Chondrocyte (in vitro differentiated cells): ENCODE measurements around the gene LSP1. TPM values are rescaled to one million over a fixed set of nuclear protein-coding genes. Genes with fewer than 3 reads are reported as not detected.

Experiments
- DNase-seq: peaks from one replicate; pipeline ENCODE4 v3.0.0; 2021; ENCODE audit warnings: mixed read lengths, low spot score
- H3K27ac Mint-ChIP-seq: one replicate; pipeline ENCODE4 v1.8.0; 2021; ENCODE audit warnings: mild to moderate bottlenecking, moderate library complexity, mixed read lengths; ENCODE audit not compliant: unreplicated experiment
- H3K27me3 Mint-ChIP-seq: 2 replicates; pipeline ENCODE4 v1.8.0; 2021; ENCODE audit warnings: low read depth, mixed read lengths
- H3K36me3 Mint-ChIP-seq: 2 replicates; pipeline ENCODE4 v1.8.0; 2021; ENCODE audit warnings: low read depth, mixed read lengths
- H3K4me1 Mint-ChIP-seq: 2 replicates; pipeline ENCODE4 v1.8.0; 2021; ENCODE audit warnings: low read depth, mild to moderate bottlenecking, mixed read lengths
- H3K4me3 Mint-ChIP-seq: one replicate; pipeline ENCODE4 v1.8.0; 2021; ENCODE audit warnings: mild to moderate bottlenecking, moderate library complexity, mixed read lengths; ENCODE audit not compliant: unreplicated experiment
- H3K9me3 Mint-ChIP-seq: 2 replicates; pipeline ENCODE4 v1.8.0; 2021; ENCODE audit warnings: low read depth, mixed read lengths
- CTCF ChIP-seq: fragments of 200-600 bp; sonication (generic); IDR thresholded peaks from 2 replicates; pipeline ENCODE4 v1.5.0; 2021; ENCODE audit warnings: antibody characterized with exemption, mild to moderate bottlenecking, moderate library complexity
- total RNA-seq: library from RNA; stranded (reverse); gene quantifications from 3 replicates; pipeline ENCODE4 v1.2.1, GENCODE V29; 2021

The LSP1 gene
- total RNA-seq, 1 donor from 2014 or later, result 7.4 TPM

GRCh38 chr11:1821562-1821961 lies 31.3 kb upstream of the LSP1 start:
- no peak overlapping the region for H3K27ac Mint-ChIP-seq
- peaks cover 3% of the 10 kb centered on the region for H3K36me3 Mint-ChIP-seq
- DNase-seq, result no peak
- H3K9me3 Mint-ChIP-seq, result peaks cover 7% of the 10 kb centered on the region
- no peak for TF ChIP-seq CTCF
- H3K4me1 Mint-ChIP-seq, result peaks cover 58% of the 10 kb centered on the region
- H3K4me3 Mint-ChIP-seq, result no peak overlapping the region
- no peaks in the 10 kb centered on the region for H3K27me3 Mint-ChIP-seq

GRCh38 chr11:1822648-1823375 lies 30.1 kb upstream of the LSP1 start:
- Mint-ChIP-seq H3K4me1 (peaks cover 62% of the 10 kb centered on the region), H3K27me3 (no peaks in the 10 kb centered on the region), H3K27ac (no peak overlapping the region), H3K36me3 (peaks cover 3% of the 10 kb centered on the region), H3K4me3 (no peak overlapping the region), H3K9me3 (peaks cover 4% of the 10 kb centered on the region)
- TF ChIP-seq CTCF, result no peak
- peak; percentile 61 for DNase-seq

GRCh38 chr11:1823376-1824220 lies 29.3 kb upstream of the LSP1 start:
- peaks cover 4% of the 10 kb centered on the region for H3K9me3 Mint-ChIP-seq
- no peak for DNase-seq
- H3K27ac Mint-ChIP-seq, result no peak overlapping the region
- H3K36me3 Mint-ChIP-seq, result peaks cover 3% of the 10 kb centered on the region
- H3K4me3 Mint-ChIP-seq, result no peak overlapping the region
- TF ChIP-seq CTCF, result no peak
- peaks cover 70% of the 10 kb centered on the region for H3K4me1 Mint-ChIP-seq
- H3K27me3 Mint-ChIP-seq, result no peaks in the 10 kb centered on the region

- peaks cover 2% of the 10 kb centered on the region for H3K9me3 Mint-ChIP-seq
- H3K36me3 Mint-ChIP-seq, result peaks cover 2% of the 10 kb centered on the region
- no peak for DNase-seq
- TF ChIP-seq CTCF, result no peak
- H3K4me3 Mint-ChIP-seq, result no peak overlapping the region
- H3K27ac Mint-ChIP-seq, result no peak overlapping the region
- peaks cover 76% of the 10 kb centered on the region for H3K4me1 Mint-ChIP-seq
- H3K27me3 Mint-ChIP-seq, result no peaks in the 10 kb centered on the region
Measured at GRCh38 chr11:1824221-1825038, 28.5 kb upstream of the LSP1 start.
